Transverse colon (tissue), 4 donors: ENCODE results near the gene RGR.

ENCODE experiments used
- CTCF ChIP-seq, 5 experiments: fragments of 200-600 bp in 3 of 5; fragments of 450-650 bp in 2 of 5; sonication (generic) in 3 of 5; IDR thresholded peaks; 1 replicate in 2 of 5; 2 replicates in 3 of 5; pipeline ENCODE4 v1.5.1; 2016 to 2017; ENCODE audit warnings: antibody characterized with exemption in 5 of 5, inconsistent platforms in 3 of 5, mild to moderate bottlenecking in 2 of 5, moderate library complexity in 1 of 5
- POLR2A ChIP-seq: fragments of 450-650 bp; IDR thresholded peaks from one replicate; pipeline ENCODE4 v1.6.1; 2016; ENCODE audit warnings: antibody characterized with exemption, mild to moderate bottlenecking, moderate library complexity
- POLR2AphosphoS5 ChIP-seq, 3 donors: sonication (generic); formaldehyde crosslinking; IDR thresholded peaks; one replicate each; pipeline ENCODE4 v1.6.1; 2016; ENCODE audit warnings: antibody characterized with exemption in 3 of 3

- TF ChIP-seq CTCF (IDR thresholded peaks at IDR 0.05) (no peak), POLR2A (no peak), POLR2AphosphoS5 (IDR thresholded peaks at IDR 0.05) (no peak)
These were observed 57.4 kb downstream of the RGR start for GRCh38 chr10:84302223-84302622.
